ENCODE data around the gene ZNF837.

Gene ZNF837

GRCh38 chr19:58395220-58395978, 14.6 kb upstream of the ZNF837 start, which contains the start of gene RNF225:
Gene RNF225 (plus strand): TSS chr19:58395656. CDS start chr19:58396090, 434 bp downstream.
- no peak for TF ChIP-seq ZFP30 (CRISPR knock-in tag; IDR thresholded peaks at IDR 0.05)
- TF ChIP-seq CSRNP3 (CRISPR knock-in tag; IDR thresholded peaks at IDR 0.05) = peak; percentile 32; the same call in 1 of the 2 replicates
- TF ChIP-seq TOX (CRISPR knock-in tag; IDR thresholded peaks at IDR 0.05; ENCODE audit: borderline replicate concordance) = no peak
- TF ChIP-seq ESRRG (CRISPR knock-in tag; IDR thresholded peaks at IDR 0.05) = peak; percentile 12; the same call in 1 of the 2 replicates
- no peak for TF ChIP-seq OSR1 (CRISPR knock-in tag; IDR thresholded peaks at IDR 0.05)
- no peak for TF ChIP-seq ISL1 (CRISPR knock-in tag; IDR thresholded peaks at IDR 0.05)
- no peak for TF ChIP-seq ZNF8 (CRISPR knock-in tag; IDR thresholded peaks at IDR 0.05)
- no peak for TF ChIP-seq PPARA (CRISPR knock-in tag; IDR thresholded peaks at IDR 0.05; ENCODE audit: borderline replicate concordance)
- no peak for TF ChIP-seq RARB (CRISPR knock-in tag; IDR thresholded peaks at IDR 0.05)
- no peak for TF ChIP-seq ZNF70 (CRISPR knock-in tag; IDR thresholded peaks at IDR 0.05)
- no peak for TF ChIP-seq CREB5 (CRISPR knock-in tag; IDR thresholded peaks at IDR 0.05; ENCODE audit: low read depth)
- TF ChIP-seq SNAI2 (CRISPR knock-in tag; IDR thresholded peaks at IDR 0.05) = no peak
- 0 out of 2 replicates have a peak, but pooled peaks have one; percentile 11 for TF ChIP-seq TCF4 (CRISPR knock-in tag; IDR thresholded peaks at IDR 0.05; ENCODE audit: borderline replicate concordance)
- no peak for TF ChIP-seq POU6F1 (CRISPR knock-in tag; IDR thresholded peaks at IDR 0.05; ENCODE audit: borderline replicate concordance, low read depth)
- no peak for TF ChIP-seq ARNTL (CRISPR knock-in tag; IDR thresholded peaks at IDR 0.05; ENCODE audit: borderline replicate concordance, low read depth)
- peak; percentile 26; the same call in 1 of the 2 replicates for TF ChIP-seq GLIS3 (CRISPR knock-in tag; IDR thresholded peaks at IDR 0.05)
- TF ChIP-seq TSHZ2 (CRISPR knock-in tag; IDR thresholded peaks at IDR 0.05) = no peak
- no peak for TF ChIP-seq ZNF565 (CRISPR knock-in tag; conservative IDR thresholded peaks at IDR 0.05; ENCODE audit: low read depth)
- no peak for TF ChIP-seq BACH2 (CRISPR knock-in tag; IDR thresholded peaks at IDR 0.05; ENCODE audit: borderline replicate concordance)
- peak; percentile 74; the same call in 1 of the 2 replicates for TF ChIP-seq PATZ1 (CRISPR knock-in tag; IDR thresholded peaks at IDR 0.05; ENCODE audit: borderline replicate concordance)
- no peak for TF ChIP-seq ZFP3 (CRISPR knock-in tag; IDR thresholded peaks at IDR 0.05)
- TF ChIP-seq ZC3H10 (CRISPR knock-in tag; IDR thresholded peaks at IDR 0.05) = peak; percentile 18; the same call in 1 of the 2 replicates
- no peak for TF ChIP-seq CSDC2 (CRISPR knock-in tag; IDR thresholded peaks at IDR 0.05)
- peak; percentile 11 for ATAC-seq

GRCh38 chr19:58394821-58395219, 14.0 kb upstream of the ZNF837 start:
- no peak for ATAC-seq
- TF ChIP-seq OSR1 (CRISPR knock-in tag; IDR thresholded peaks at IDR 0.05) (no peak), CSDC2 (CRISPR knock-in tag; IDR thresholded peaks at IDR 0.05) (no peak)
